Neutrophil (primary cell): ENCODE results near the gene SIPA1.

Experiments used
- H3K27ac ChIP-seq: fragments of 200-600 bp; sonication (generic); 2 replicates; pipeline ENCODE4 v1.5.1; 2016; ENCODE audit warnings: mild to moderate bottlenecking, moderate library complexity
- H3K27me3 ChIP-seq: fragments of 200-600 bp; sonication (generic); 2 replicates; pipeline ENCODE4 v1.6.0; 2016; ENCODE audit warnings: mild to moderate bottlenecking
- H3K36me3 ChIP-seq: fragments of 200-600 bp; sonication (generic); 2 replicates; pipeline ENCODE4 v1.5.1; 2017
- H3K4me1 ChIP-seq, 2 experiments: fragments of 200-600 bp in 1 of 2; sonication (generic) in 1 of 2; 1 replicate in 1 of 2; 2 replicates in 1 of 2; pipeline versions ENCODE4 v1.5.1 to v1.6.1; 2013 to 2016; ENCODE audit warnings: low read depth in 1 of 2, low read length in 1 of 2, mild to moderate bottlenecking in 1 of 2, moderate library complexity in 1 of 2; ENCODE audit not compliant: control insufficient read depth in 1 of 2, insufficient read depth in 1 of 2
- H3K4me3 ChIP-seq, 2 experiments: fragments of 200-600 bp in 1 of 2; sonication (generic) in 1 of 2; 1 replicate in 1 of 2; 2 replicates in 1 of 2; pipeline ENCODE4 v1.5.1; 2013 to 2016; ENCODE audit warnings: low read depth in 1 of 2, low read length in 1 of 2, mild to moderate bottlenecking in 1 of 2, moderate library complexity in 1 of 2
- H3K9me3 ChIP-seq: fragments of 200-600 bp; sonication (generic); 2 replicates; pipeline ENCODE4 v1.5.1; 2016
- CTCF ChIP-seq: fragments of 200-600 bp; sonication (generic); IDR thresholded peaks from 2 replicates; pipeline ENCODE4 v1.5.1; 2016; ENCODE audit warnings: antibody characterized with exemption

Gene SIPA1

GRCh38 chr11:65596520-65596919, 41.4 kb upstream of the SIPA1 start:
- H3K4me3 ChIP-seq: no peak overlapping the region
- H3K27me3 ChIP-seq: no peaks in the 10 kb centered on the region
- H3K9me3 ChIP-seq: no peaks in the 10 kb centered on the region
- H3K27ac ChIP-seq: no peak overlapping the region
- peaks cover 97% of the 10 kb centered on the region for H3K36me3 ChIP-seq
- TF ChIP-seq CTCF: no peak
- H3K4me1 ChIP-seq: no peaks in the 10 kb centered on the region

- H3K4me3 ChIP-seq: no peak overlapping the region
- H3K9me3 ChIP-seq: no peaks in the 10 kb centered on the region
- H3K36me3 ChIP-seq: peaks cover 97% of the 10 kb centered on the region
- no peak for TF ChIP-seq CTCF
- no peaks in the 10 kb centered on the region for H3K4me1 ChIP-seq
- H3K27me3 ChIP-seq: no peaks in the 10 kb centered on the region
- no peak overlapping the region for H3K27ac ChIP-seq
These were observed 39.6 kb upstream of the SIPA1 start for GRCh38 chr11:65598258-65598699.

GRCh38 chr11:65599216-65599954, 38.5 kb upstream of the SIPA1 start:
- no peaks in the 10 kb centered on the region for H3K4me1 ChIP-seq
- H3K4me3 ChIP-seq: no peak overlapping the region
- no peaks in the 10 kb centered on the region for H3K27me3 ChIP-seq
- H3K27ac ChIP-seq: no peak overlapping the region
- H3K9me3 ChIP-seq: no peaks in the 10 kb centered on the region
- TF ChIP-seq CTCF: no peak
- peaks cover 97% of the 10 kb centered on the region for H3K36me3 ChIP-seq

- Histone ChIP-seq H3K4me1 (no peaks in the 10 kb centered on the region), H3K27ac (no peak overlapping the region), H3K27me3 (no peaks in the 10 kb centered on the region), H3K36me3 (peaks cover 99% of the 10 kb centered on the region), H3K9me3 (no peaks in the 10 kb centered on the region), H3K4me3 (no peak overlapping the region)
- no peak for TF ChIP-seq CTCF
These were observed 38.0 kb upstream of the SIPA1 start for GRCh38 chr11:65599955-65600246.

GRCh38 chr11:65604258-65604657, 33.6 kb upstream of the SIPA1 start:
- no peaks in the 10 kb centered on the region for H3K27me3 ChIP-seq
- peaks cover 100% of the 10 kb centered on the region for H3K36me3 ChIP-seq
- H3K9me3 ChIP-seq: no peaks in the 10 kb centered on the region
- no peak overlapping the region for H3K4me3 ChIP-seq
- peak overlapping the region; percentile 46 for H3K27ac ChIP-seq
- no peak for TF ChIP-seq CTCF
- H3K4me1 ChIP-seq: peaks cover 6 to 9% of the 10 kb centered on the region in 2 experiments
